HEK293 (cell line): ENCODE results near the gene TRUB1.
A peak's percentile ranks its signal among the peaks of the same experiment; 100 is the strongest.

Source experiments
- CTCF ChIA-PET: fragments of 350-600 bp; formaldehyde crosslinking; extraction: SDS; loops from one replicate; lab custom pipeline; 2021; ENCODE audit warnings: antibody characterized with exemption; lab: Yijun Ruan, JAX
- POLR2A ChIA-PET: fragments of 300-600 bp; formaldehyde crosslinking; extraction: SDS; loops from one replicate; lab custom pipeline; 2020; ENCODE audit warnings: antibody characterized with exemption, inconsistent platforms; lab: Yijun Ruan, JAX
- H3K27ac ChIP-seq: fragments of 200-500 bp; sonication (Bioruptor generic); 2 replicates; pipeline ENCODE4 v1.5.1; 2014; ENCODE audit warnings: low read depth, low read length, control low read depth, inconsistent platforms; ENCODE audit errors: extremely low read depth
- H3K36me3 ChIP-seq, 2 experiments: fragments of 200-500 bp in 1 of 2; sonication (Bioruptor generic) in 1 of 2; 1 replicate in 1 of 2; 2 replicates in 1 of 2; pipeline ENCODE4 v1.5.1; 2014 to 2017; ENCODE audit warnings: inconsistent platforms in 2 of 2, low read length in 2 of 2; ENCODE audit not compliant: control insufficient read depth in 2 of 2, insufficient read depth in 1 of 2
- H3K4me1 ChIP-seq: fragments of 200-500 bp; sonication (Bioruptor generic); 2 replicates; pipeline ENCODE4 v1.5.1; 2014; ENCODE audit warnings: mild to moderate bottlenecking, low read length, inconsistent platforms; ENCODE audit not compliant: control insufficient read depth, insufficient read depth
- H3K4me3 ChIP-seq: 2 replicates; pipeline ENCODE4 v1.5.1; 2011; ENCODE audit warnings: low read depth, mild to moderate bottlenecking, control low read depth, low read length, moderate library complexity
- H3K9me3 ChIP-seq: fragments of 200-500 bp; sonication (Bioruptor generic); 2 replicates; pipeline ENCODE4 v1.5.1; 2014; ENCODE audit warnings: low read depth, low read length, inconsistent platforms; ENCODE audit not compliant: control insufficient read depth, insufficient read depth
- ATF2 ChIP-seq: fragments of 450-650 bp; formaldehyde crosslinking; IDR thresholded peaks from 2 replicates; pipeline ENCODE4 v1.5.1; 2016; ENCODE audit warnings: missing biosample characterization, missing genetic modification characterization, low read depth
- BCL11A ChIP-seq: fragments of 450-650 bp; formaldehyde crosslinking; IDR thresholded peaks from 2 replicates; pipeline ENCODE4 v1.5.1; 2016; ENCODE audit warnings: low read depth, missing biosample characterization, missing genetic modification characterization
- KLF8 ChIP-seq: fragments of 450-650 bp; formaldehyde crosslinking; IDR thresholded peaks from 2 replicates; pipeline ENCODE4 v1.5.1; 2016; ENCODE audit warnings: missing biosample characterization, missing genetic modification characterization
- PRDM6 ChIP-seq: fragments of 450-650 bp; formaldehyde crosslinking; IDR thresholded peaks from 2 replicates; pipeline ENCODE4 v1.5.1; 2017; ENCODE audit warnings: missing biosample characterization, missing genetic modification characterization
- SALL2 ChIP-seq: fragments of 450-650 bp; formaldehyde crosslinking; IDR thresholded peaks from 2 replicates; pipeline ENCODE4 v1.5.0; 2017; ENCODE audit warnings: missing biosample characterization, mild to moderate bottlenecking, missing genetic modification characterization, borderline replicate concordance
- SP2 ChIP-seq: fragments of 450-650 bp; formaldehyde crosslinking; IDR thresholded peaks from 2 replicates; pipeline ENCODE4 v1.5.1; 2016; ENCODE audit warnings: missing biosample characterization, missing genetic modification characterization
- YY2 ChIP-seq: fragments of 450-650 bp; formaldehyde crosslinking; IDR thresholded peaks from 2 replicates; pipeline ENCODE4 v1.5.1; 2016; ENCODE audit warnings: missing biosample characterization, missing genetic modification characterization
- ZBTB20 ChIP-seq: fragments of 450-650 bp; formaldehyde crosslinking; IDR thresholded peaks from 2 replicates; pipeline ENCODE4 v1.5.1; 2016; ENCODE audit warnings: missing biosample characterization, missing genetic modification characterization
- ZBTB7A ChIP-seq: fragments of 450-650 bp; formaldehyde crosslinking; IDR thresholded peaks from 2 replicates; pipeline ENCODE4 v1.5.1; 2016; ENCODE audit warnings: low read depth, missing biosample characterization, missing genetic modification characterization
- ZNF140 ChIP-seq: fragments of 450-650 bp; formaldehyde crosslinking; IDR thresholded peaks from 2 replicates; pipeline ENCODE4 v1.5.1; 2016; ENCODE audit warnings: missing biosample characterization, missing genetic modification characterization
- ZNF157 ChIP-seq: fragments of 450-650 bp; formaldehyde crosslinking; IDR thresholded peaks from 2 replicates; pipeline ENCODE4 v1.5.1; 2016; ENCODE audit warnings: missing biosample characterization, missing genetic modification characterization
- ZNF16 ChIP-seq: fragments of 450-650 bp; formaldehyde crosslinking; IDR thresholded peaks from 2 replicates; pipeline ENCODE4 v1.5.1; 2016; ENCODE audit warnings: low read depth, missing biosample characterization, missing genetic modification characterization
- ZNF175 ChIP-seq: fragments of 450-650 bp; formaldehyde crosslinking; IDR thresholded peaks from 2 replicates; pipeline ENCODE4 v1.5.1; 2016; ENCODE audit warnings: missing biosample characterization, missing genetic modification characterization
- ZNF214 ChIP-seq: fragments of 450-650 bp; formaldehyde crosslinking; IDR thresholded peaks from 2 replicates; pipeline ENCODE4 v1.5.1; 2017; ENCODE audit warnings: missing biosample characterization, mild to moderate bottlenecking, missing genetic modification characterization, borderline replicate concordance
- ZNF266 ChIP-seq: fragments of 450-650 bp; formaldehyde crosslinking; IDR thresholded peaks from 2 replicates; pipeline ENCODE4 v1.5.1; 2016; ENCODE audit warnings: missing biosample characterization, missing genetic modification characterization, low read depth
- ZNF324 ChIP-seq: fragments of 450-650 bp; formaldehyde crosslinking; IDR thresholded peaks from 2 replicates; pipeline ENCODE4 v1.5.1; 2016; ENCODE audit warnings: missing biosample characterization, missing genetic modification characterization
- ZNF341 ChIP-seq: fragments of 450-650 bp; formaldehyde crosslinking; IDR thresholded peaks from 2 replicates; pipeline ENCODE4; 2016; ENCODE audit warnings: low read depth, missing biosample characterization, missing genetic modification characterization
- ZNF473 ChIP-seq: fragments of 450-650 bp; formaldehyde crosslinking; IDR thresholded peaks from 2 replicates; pipeline ENCODE4 v1.5.1; 2017; ENCODE audit warnings: missing biosample characterization, missing genetic modification characterization
- ZNF561 ChIP-seq: fragments of 450-650 bp; IDR thresholded peaks from 2 replicates; pipeline ENCODE4 v1.5.1; 2018; ENCODE audit warnings: missing biosample characterization, missing genetic modification characterization, borderline replicate concordance
- ZNF629 ChIP-seq: fragments of 450-650 bp; formaldehyde crosslinking; IDR thresholded peaks from 2 replicates; pipeline ENCODE4 v1.5.1; 2017; ENCODE audit warnings: missing biosample characterization, missing genetic modification characterization
- ZNF660 ChIP-seq: fragments of 450-650 bp; IDR thresholded peaks from 2 replicates; pipeline ENCODE4 v1.5.1; 2018; ENCODE audit warnings: missing biosample characterization, mild to moderate bottlenecking, missing genetic modification characterization
- TF ChIP-seq, protein P1 (sequence below): fragments of 450-650 bp; formaldehyde crosslinking; IDR thresholded peaks from 2 replicates; pipeline ENCODE4 v1.5.1; 2016; ENCODE audit warnings: missing biosample characterization, missing genetic modification characterization
- TF ChIP-seq, protein P2 (sequence below): fragments of 450-650 bp; formaldehyde crosslinking; IDR thresholded peaks from 2 replicates; pipeline ENCODE4 v1.5.1; 2017; ENCODE audit warnings: missing biosample characterization, missing genetic modification characterization
- TF ChIP-seq, protein P3 (sequence below): IDR thresholded peaks from 2 replicates; pipeline ENCODE4 v1.6.1; 2011; ENCODE audit warnings: mild to moderate bottlenecking, low read depth, low read length, borderline replicate concordance
- TF ChIP-seq, protein P4 (sequence below): fragments of 450-650 bp; formaldehyde crosslinking; IDR thresholded peaks from 2 replicates; pipeline ENCODE4 v1.5.1; 2016; ENCODE audit warnings: missing biosample characterization, missing genetic modification characterization
- TF ChIP-seq, protein P5 (sequence below): fragments of 450-650 bp; formaldehyde crosslinking; IDR thresholded peaks from 2 replicates; pipeline ENCODE4 v1.5.1; 2017; ENCODE audit warnings: missing biosample characterization, missing genetic modification characterization

Gene TRUB1

DNA sequence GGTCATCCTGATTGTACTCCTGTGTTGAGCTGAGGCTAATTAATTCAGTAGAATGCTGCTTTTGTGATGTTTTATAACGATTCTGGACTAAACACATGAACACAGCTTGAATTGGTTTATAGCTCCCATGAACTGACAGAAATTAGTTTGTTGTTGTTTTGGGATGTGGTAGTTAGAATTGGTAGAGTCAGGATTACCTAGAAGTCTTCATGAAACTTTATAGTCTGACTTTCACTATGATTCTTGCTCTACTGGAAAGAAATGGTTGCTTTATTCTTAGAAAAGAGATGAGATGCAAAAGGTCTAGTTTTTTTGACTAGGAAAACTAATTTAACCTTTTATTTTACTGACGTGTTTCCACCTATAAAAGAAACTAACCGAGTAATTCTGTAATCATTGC is 23.4 kb upstream of the TRUB1 start:
- Histone ChIP-seq H3K9me3 (no peaks in the 10 kb centered on the region), H3K4me1 (peaks cover 7% of the 10 kb centered on the region), H3K4me3 (no peak overlapping the region), H3K36me3 (no peaks in the 10 kb centered on the region), H3K27ac (no peak overlapping the region)
- TF ChIP-seq ZNF157 (tag by site-specific recombination), result no peak
- TF ChIP-seq ZNF473 (tag by site-specific recombination), result no peak
- TF ChIP-seq ZNF175 (tag by site-specific recombination), result no peak
- no peak for TF ChIP-seq YY2 (tag by site-specific recombination)
- no peak for TF ChIP-seq ZNF140
- no peak for TF ChIP-seq ZNF324 (tag by site-specific recombination)
- TF ChIP-seq, protein P1, sequence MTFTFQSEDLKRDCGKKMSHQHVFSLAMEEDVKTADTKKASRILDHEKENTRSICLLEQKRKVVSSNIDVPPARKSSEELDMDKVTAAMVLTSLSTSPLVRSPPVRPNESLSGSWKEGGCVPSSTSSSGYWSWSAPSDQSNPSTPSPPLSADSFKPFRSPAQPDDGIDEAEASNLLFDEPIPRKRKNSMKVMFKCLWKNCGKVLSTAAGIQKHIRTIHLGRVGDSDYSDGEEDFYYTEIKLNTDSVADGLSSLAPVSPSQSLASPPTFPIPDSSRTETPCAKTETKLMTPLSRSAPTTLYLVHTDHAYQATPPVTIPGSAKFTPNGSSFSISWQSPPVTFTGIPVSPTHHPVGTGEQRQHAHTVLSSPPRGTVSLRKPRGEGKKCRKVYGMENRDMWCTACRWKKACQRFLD (tag by site-specific recombination), result no peak
- TF ChIP-seq, protein P2, sequence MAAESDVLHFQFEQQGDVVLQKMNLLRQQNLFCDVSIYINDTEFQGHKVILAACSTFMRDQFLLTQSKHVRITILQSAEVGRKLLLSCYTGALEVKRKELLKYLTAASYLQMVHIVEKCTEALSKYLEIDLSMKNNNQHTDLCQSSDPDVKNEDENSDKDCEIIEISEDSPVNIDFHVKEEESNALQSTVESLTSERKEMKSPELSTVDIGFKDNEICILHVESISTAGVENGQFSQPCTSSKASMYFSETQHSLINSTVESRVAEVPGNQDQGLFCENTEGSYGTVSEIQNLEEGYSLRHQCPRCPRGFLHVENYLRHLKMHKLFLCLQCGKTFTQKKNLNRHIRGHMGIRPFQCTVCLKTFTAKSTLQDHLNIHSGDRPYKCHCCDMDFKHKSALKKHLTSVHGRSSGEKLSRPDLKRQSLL (tag by site-specific recombination), result no peak
- TF ChIP-seq ZBTB20 (tag by site-specific recombination), result no peak
- TF ChIP-seq ZNF561 (tag by site-specific recombination), result no peak
- TF ChIP-seq, protein P3, sequence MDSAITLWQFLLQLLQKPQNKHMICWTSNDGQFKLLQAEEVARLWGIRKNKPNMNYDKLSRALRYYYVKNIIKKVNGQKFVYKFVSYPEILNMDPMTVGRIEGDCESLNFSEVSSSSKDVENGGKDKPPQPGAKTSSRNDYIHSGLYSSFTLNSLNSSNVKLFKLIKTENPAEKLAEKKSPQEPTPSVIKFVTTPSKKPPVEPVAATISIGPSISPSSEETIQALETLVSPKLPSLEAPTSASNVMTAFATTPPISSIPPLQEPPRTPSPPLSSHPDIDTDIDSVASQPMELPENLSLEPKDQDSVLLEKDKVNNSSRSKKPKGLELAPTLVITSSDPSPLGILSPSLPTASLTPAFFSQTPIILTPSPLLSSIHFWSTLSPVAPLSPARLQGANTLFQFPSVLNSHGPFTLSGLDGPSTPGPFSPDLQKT, result no peak
- TF ChIP-seq ZNF16 (tag by site-specific recombination), result no peak
- TF ChIP-seq ZNF341 (tag by site-specific recombination), result no peak
- TF ChIP-seq, protein P4, sequence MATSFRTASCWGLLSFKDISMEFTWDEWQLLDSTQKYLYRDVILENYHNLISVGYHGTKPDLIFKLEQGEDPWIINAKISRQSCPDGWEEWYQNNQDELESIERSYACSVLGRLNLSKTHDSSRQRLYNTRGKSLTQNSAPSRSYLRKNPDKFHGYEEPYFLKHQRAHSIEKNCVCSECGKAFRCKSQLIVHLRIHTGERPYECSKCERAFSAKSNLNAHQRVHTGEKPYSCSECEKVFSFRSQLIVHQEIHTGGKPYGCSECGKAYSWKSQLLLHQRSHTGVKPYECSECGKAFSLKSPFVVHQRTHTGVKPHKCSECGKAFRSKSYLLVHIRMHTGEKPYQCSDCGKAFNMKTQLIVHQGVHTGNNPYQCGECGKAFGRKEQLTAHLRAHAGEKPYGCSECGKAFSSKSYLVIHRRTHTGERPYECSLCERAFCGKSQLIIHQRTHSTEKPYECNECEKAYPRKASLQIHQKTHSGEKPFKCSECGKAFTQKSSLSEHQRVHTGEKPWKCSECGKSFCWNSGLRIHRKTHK (tag by site-specific recombination), result no peak
- no peak for TF ChIP-seq SP2
- POLR2A ChIA-PET, result no interaction called here
- CTCF ChIA-PET, result no interaction called here

DNA sequence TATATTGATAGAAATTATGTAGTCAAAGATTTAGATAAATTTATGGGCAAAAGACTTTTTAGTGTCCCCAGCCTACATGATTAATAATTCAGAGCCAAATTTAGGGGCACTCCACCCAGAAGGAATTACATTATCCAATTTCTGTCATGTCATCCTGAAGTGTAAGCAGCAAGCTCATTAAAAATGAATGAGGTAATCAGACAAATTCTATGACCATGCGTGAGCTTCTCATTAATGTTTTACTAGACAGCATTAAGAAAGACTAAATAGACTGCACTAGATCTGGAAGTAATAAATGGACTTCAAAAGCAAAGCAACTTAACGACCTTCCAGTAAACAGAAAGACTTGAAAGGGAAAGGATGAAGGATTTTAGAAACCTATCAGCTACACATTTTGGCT is 22.7 kb upstream of the TRUB1 start:
- no peak overlapping the region for H3K4me3 ChIP-seq
- no peaks in the 10 kb centered on the region for H3K36me3 ChIP-seq
- H3K4me1 ChIP-seq, result peaks cover 7% of the 10 kb centered on the region
- ChIA-PET CTCF (no interaction called here), POLR2A (interaction anchor here (1.6 kb wide), 1 partner anchor 23 kb away, joined by 6 read pairs; the partner anchor contains the start of gene TRUB1)
- no peak overlapping the region for H3K27ac ChIP-seq
- no peaks in the 10 kb centered on the region for H3K9me3 ChIP-seq
- TF ChIP-seq ZNF629 (tag by site-specific recombination) (peak; percentile 64), KLF8 (no peak), BCL11A (peak; percentile 49; the same call in 1 of the 2 replicates), ZNF214 (no peak), ATF2 (tag by site-specific recombination) (peak; percentile 78), ZBTB7A (no peak), PRDM6 (tag by site-specific recombination) (peak; percentile 76), ZNF266 (tag by site-specific recombination) (no peak), ZNF660 (tag by site-specific recombination) (peak; percentile 33; the same call in 1 of the 2 replicates), SALL2 (no peak)
- TF ChIP-seq, protein P5, sequence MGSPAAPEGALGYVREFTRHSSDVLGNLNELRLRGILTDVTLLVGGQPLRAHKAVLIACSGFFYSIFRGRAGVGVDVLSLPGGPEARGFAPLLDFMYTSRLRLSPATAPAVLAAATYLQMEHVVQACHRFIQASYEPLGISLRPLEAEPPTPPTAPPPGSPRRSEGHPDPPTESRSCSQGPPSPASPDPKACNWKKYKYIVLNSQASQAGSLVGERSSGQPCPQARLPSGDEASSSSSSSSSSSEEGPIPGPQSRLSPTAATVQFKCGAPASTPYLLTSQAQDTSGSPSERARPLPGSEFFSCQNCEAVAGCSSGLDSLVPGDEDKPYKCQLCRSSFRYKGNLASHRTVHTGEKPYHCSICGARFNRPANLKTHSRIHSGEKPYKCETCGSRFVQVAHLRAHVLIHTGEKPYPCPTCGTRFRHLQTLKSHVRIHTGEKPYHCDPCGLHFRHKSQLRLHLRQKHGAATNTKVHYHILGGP (tag by site-specific recombination), result peak; percentile 80
